Upper lobe of left lung (tissue), 4 donors: ENCODE measurements around the gene NKD2.

Experiments used
- CTCF ChIP-seq, 6 experiments: fragments of 450-650 bp in 4 of 6; fragments of 200-600 bp in 2 of 6; sonication (generic) in 2 of 6; IDR thresholded peaks; one replicate each; pipeline ENCODE4 v1.5.1; 2016 to 2019; ENCODE audit warnings: antibody characterized with exemption in 6 of 6
- EP300 ChIP-seq, 4 donors: sonication (generic); formaldehyde crosslinking; IDR thresholded peaks; one replicate each; pipeline ENCODE4 v1.5.1; 2017; ENCODE audit warnings: antibody characterized with exemption in 4 of 4, control low read depth in 2 of 4
- POLR2A ChIP-seq, 4 donors: fragments of 450-650 bp; IDR thresholded peaks; one replicate each; pipeline ENCODE4 v1.5.1; 2016 to 2017; ENCODE audit warnings: antibody characterized with exemption in 4 of 4, mild to moderate bottlenecking in 2 of 4

GRCh38 chr5:1069720-1070088, 61.1 kb downstream of the NKD2 start:
- no peak for TF ChIP-seq CTCF (IDR thresholded peaks at IDR 0.05)
- no peak for TF ChIP-seq POLR2A (IDR thresholded peaks at IDR 0.05)
- no peak for TF ChIP-seq EP300 (IDR thresholded peaks at IDR 0.05)
